ENCODE data around the gene PACS1. TPM values are rescaled to one million over a fixed set of nuclear protein-coding genes. Genes with fewer than 3 reads are reported as not detected.
A peak's percentile ranks its signal among the peaks of the same experiment; 100 is the strongest.

Gene PACS1
- polyA plus RNA-seq, 1 donor, result 30.3 TPM

DNA sequence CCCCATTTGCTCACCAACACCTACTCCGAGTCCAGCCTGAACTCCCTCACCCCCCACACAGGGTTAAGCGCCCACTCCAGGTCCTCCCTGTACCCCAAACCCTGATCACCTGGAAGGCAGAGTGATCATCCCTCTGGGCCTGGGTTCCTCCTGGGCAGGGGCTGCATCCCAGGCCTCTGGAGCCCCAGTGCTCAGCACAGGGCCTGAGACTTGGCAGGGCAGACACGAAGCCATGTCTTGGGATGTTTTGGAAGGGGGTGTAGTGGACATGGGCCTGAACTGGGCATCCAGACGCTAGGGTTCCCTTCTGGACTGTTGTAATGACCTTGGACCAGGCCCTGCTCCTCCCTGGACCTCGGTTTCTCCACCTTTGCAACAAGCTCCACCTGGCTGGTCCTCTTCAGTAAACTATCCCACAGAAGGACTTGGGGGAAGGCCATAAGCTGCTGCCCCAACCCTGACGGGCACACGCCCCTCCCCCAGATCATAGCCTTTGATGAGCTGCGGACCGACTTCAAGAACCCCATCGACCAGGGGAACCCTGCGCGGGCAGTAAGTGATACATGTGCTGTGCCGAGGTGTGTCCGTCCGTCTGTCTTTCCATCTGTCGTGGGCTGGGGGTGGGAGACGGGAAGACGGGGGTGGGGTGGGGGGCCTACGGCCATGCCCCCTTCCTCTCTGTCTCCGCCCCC is 211.8 kb downstream of the PACS1 start:
- no peak overlapping the region for H3K4me3 ChIP-seq (ENCODE audit: low read length)
- no peak for DNase-seq
- no peak overlapping the region for H3K27ac ChIP-seq (ENCODE audit: low read length)
- WGBS (ENCODE audit: insufficient coverage, low lambda C conversion rate), result 80% methylated on average over 1 of the region's 20 CpGs
- peaks cover 13% of the 10 kb centered on the region for H3K4me1 ChIP-seq (ENCODE audit: control insufficient read depth, insufficient read depth, low read length)
- peaks cover 8% of the 10 kb centered on the region for H3K27me3 ChIP-seq (ENCODE audit: control insufficient read depth, insufficient read depth, low read length)
- H3K36me3 ChIP-seq (ENCODE audit: control insufficient read depth, insufficient read depth, low read length), result peaks cover 35% of the 10 kb centered on the region
- no peaks in the 10 kb centered on the region for H3K9me3 ChIP-seq (ENCODE audit: control insufficient read depth, low read depth, low read length)

DNA sequence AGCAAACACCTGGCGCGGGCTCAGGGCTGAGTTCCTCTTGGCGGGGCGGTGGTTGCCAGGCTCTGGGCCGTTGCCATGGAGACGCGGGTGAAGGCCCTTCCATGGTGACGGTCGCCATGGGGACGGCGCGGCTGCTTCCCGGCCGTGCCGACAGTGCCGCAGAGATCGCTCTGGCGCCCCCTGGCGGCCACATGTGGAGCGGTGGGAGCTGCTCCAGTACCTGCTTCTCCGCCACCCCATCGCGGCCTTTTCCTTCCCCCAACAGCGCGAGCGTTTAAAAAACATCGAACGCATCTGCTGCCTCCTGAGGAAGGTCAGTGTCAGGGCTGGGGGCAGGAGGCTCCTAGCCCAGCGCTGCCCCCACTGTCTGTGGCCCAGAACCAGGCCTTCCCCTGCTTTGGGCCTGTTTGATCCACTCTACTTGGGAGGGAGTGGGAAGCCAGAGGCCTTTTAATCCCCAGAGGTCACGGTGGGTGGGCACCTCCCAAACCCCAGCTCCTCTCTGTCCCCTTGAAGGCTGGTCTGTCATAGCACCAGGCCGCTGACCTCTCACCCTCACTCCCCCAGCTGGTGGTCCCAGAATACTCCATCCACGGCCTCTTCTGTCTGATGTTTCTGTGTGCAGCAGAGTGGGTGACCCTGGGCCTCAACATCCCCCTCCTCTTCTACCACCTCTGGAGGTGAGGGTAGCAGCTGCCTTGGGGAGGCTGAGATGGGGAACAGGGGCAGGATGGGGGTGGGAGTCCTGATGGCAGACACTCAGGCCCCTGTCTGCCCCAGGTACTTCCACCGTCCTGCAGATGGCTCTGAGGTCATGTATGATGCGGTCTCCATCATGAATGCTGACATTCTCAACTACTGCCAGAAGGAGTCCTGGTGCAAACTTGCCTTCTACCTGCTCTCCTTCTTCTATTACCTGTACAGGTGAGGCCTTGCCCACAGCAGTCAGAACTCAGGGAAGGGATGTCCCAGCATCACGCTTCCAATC is 212.7 kb downstream of the PACS1 start:
- Histone ChIP-seq H3K27ac (ENCODE audit: low read length) (no peak overlapping the region), H3K4me3 (ENCODE audit: low read length) (no peak overlapping the region)

DNA sequence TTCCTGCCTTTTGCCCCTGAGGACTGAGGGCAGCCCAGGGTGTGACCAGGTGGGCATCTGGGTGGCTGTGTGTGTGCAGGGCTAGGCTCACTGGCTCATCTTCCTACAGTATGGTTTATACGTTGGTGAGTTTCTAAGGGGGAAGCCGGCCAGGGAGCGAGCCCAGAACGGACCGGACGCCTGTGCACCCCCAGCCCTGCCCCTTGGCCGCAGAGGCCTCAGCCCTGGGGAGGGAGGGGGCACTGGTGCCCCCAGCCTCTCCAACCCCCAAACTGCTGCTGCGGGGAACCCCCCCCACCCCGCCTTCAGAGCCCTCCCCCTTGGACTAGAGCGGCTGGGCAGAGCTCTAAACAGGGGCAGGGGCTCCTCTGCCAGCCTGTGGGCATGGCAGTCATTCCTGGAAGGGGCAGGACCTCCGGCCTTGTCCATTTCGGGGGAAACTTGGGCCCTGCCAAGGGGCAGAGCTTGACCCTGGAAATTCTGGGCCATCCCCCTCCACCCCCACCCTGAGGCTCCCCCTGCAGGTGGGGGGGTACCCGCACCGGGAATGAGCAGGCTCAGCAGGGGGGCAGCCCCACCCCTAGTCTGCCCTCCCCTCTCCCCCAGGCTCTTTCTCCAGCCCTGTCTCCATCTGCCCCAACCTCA is 213.5 kb downstream of the PACS1 start:
- H3K27ac ChIP-seq (ENCODE audit: low read length), result no peak overlapping the region
- no peak for DNase-seq
- H3K36me3 ChIP-seq (ENCODE audit: control insufficient read depth, insufficient read depth, low read length), result peaks cover 44% of the 10 kb centered on the region
- no CpG with 5 or more reads among the region's 14 CpGs for WGBS (ENCODE audit: insufficient coverage, low lambda C conversion rate)
- no peak overlapping the region for H3K4me3 ChIP-seq (ENCODE audit: low read length)
- no peaks in the 10 kb centered on the region for H3K9me3 ChIP-seq (ENCODE audit: control insufficient read depth, low read depth, low read length)
- H3K4me1 ChIP-seq (ENCODE audit: control insufficient read depth, insufficient read depth, low read length), result peaks cover 18% of the 10 kb centered on the region
- peaks cover 6% of the 10 kb centered on the region for H3K27me3 ChIP-seq (ENCODE audit: control insufficient read depth, insufficient read depth, low read length)

More for the DNA sequence above, 212.7 kb downstream of the PACS1 start:
- peak; percentile 96 to 98 for DNase-seq
- H3K9me3 ChIP-seq (ENCODE audit: control insufficient read depth, low read depth, low read length), result no peaks in the 10 kb centered on the region
- H3K36me3 ChIP-seq (ENCODE audit: control insufficient read depth, insufficient read depth, low read length), result peaks cover 43% of the 10 kb centered on the region
- no CpG with 5 or more reads among the region's 35 CpGs for WGBS (ENCODE audit: insufficient coverage, low lambda C conversion rate)
- peaks cover 15% of the 10 kb centered on the region for H3K4me1 ChIP-seq (ENCODE audit: control insufficient read depth, insufficient read depth, low read length)
- H3K27me3 ChIP-seq (ENCODE audit: control insufficient read depth, insufficient read depth, low read length), result peaks cover 8% of the 10 kb centered on the region

GRCh38 chr11:66284526-66285078 is 214.5 kb downstream of the PACS1 start:
- Histone ChIP-seq H3K27me3 (ENCODE audit: control insufficient read depth, insufficient read depth, low read length) (no peaks in the 10 kb centered on the region), H3K4me1 (ENCODE audit: control insufficient read depth, insufficient read depth, low read length) (peaks cover 18% of the 10 kb centered on the region), H3K4me3 (ENCODE audit: low read length) (no peak overlapping the region), H3K9me3 (ENCODE audit: control insufficient read depth, low read depth, low read length) (no peaks in the 10 kb centered on the region), H3K36me3 (ENCODE audit: control insufficient read depth, insufficient read depth, low read length) (peaks cover 44% of the 10 kb centered on the region), H3K27ac (ENCODE audit: low read length) (no peak overlapping the region)
- no peak for DNase-seq
- no CpG with 5 or more reads among the region's 16 CpGs for WGBS (ENCODE audit: insufficient coverage, low lambda C conversion rate)

GRCh38 chr11:66285250-66285947 is 215.3 kb downstream of the PACS1 start:
- no peaks in the 10 kb centered on the region for H3K9me3 ChIP-seq (ENCODE audit: control insufficient read depth, low read depth, low read length)
- no peaks in the 10 kb centered on the region for H3K27me3 ChIP-seq (ENCODE audit: control insufficient read depth, insufficient read depth, low read length)
- peaks cover 44% of the 10 kb centered on the region for H3K36me3 ChIP-seq (ENCODE audit: control insufficient read depth, insufficient read depth, low read length)
- H3K27ac ChIP-seq (ENCODE audit: low read length), result no peak overlapping the region
- no peak for DNase-seq
- peaks cover 26% of the 10 kb centered on the region for H3K4me1 ChIP-seq (ENCODE audit: control insufficient read depth, insufficient read depth, low read length)
- WGBS (ENCODE audit: insufficient coverage, low lambda C conversion rate), result no CpG with 5 or more reads among the region's 13 CpGs
- no peak overlapping the region for H3K4me3 ChIP-seq (ENCODE audit: low read length)

GRCh38 chr11:66286699-66287098 is 216.6 kb downstream of the PACS1 start:
- Histone ChIP-seq H3K27ac (ENCODE audit: low read length) (no peak overlapping the region), H3K27me3 (ENCODE audit: control insufficient read depth, insufficient read depth, low read length) (peaks cover 6% of the 10 kb centered on the region), H3K4me3 (ENCODE audit: low read length) (no peak overlapping the region), H3K9me3 (ENCODE audit: control insufficient read depth, low read depth, low read length) (no peaks in the 10 kb centered on the region), H3K4me1 (ENCODE audit: control insufficient read depth, insufficient read depth, low read length) (peaks cover 26% of the 10 kb centered on the region), H3K36me3 (ENCODE audit: control insufficient read depth, insufficient read depth, low read length) (peaks cover 44% of the 10 kb centered on the region)
- no peak for DNase-seq
- no CpG with 5 or more reads among the region's 5 CpGs for WGBS (ENCODE audit: insufficient coverage, low lambda C conversion rate)

GRCh38 chr11:66287211-66287888 is 217.3 kb downstream of the PACS1 start:
- DNase-seq, result no peak
- Histone ChIP-seq H3K4me1 (ENCODE audit: control insufficient read depth, insufficient read depth, low read length) (peaks cover 29% of the 10 kb centered on the region), H3K4me3 (ENCODE audit: low read length) (peak overlapping the region; percentile 76), H3K27ac (ENCODE audit: low read length) (peak overlapping the region; percentile 97), H3K9me3 (ENCODE audit: control insufficient read depth, low read depth, low read length) (no peaks in the 10 kb centered on the region), H3K27me3 (ENCODE audit: control insufficient read depth, insufficient read depth, low read length) (peaks cover 11% of the 10 kb centered on the region), H3K36me3 (ENCODE audit: control insufficient read depth, insufficient read depth, low read length) (peaks cover 44% of the 10 kb centered on the region)
- WGBS (ENCODE audit: insufficient coverage, low lambda C conversion rate), result no CpG with 5 or more reads among the region's 10 CpGs

DNA sequence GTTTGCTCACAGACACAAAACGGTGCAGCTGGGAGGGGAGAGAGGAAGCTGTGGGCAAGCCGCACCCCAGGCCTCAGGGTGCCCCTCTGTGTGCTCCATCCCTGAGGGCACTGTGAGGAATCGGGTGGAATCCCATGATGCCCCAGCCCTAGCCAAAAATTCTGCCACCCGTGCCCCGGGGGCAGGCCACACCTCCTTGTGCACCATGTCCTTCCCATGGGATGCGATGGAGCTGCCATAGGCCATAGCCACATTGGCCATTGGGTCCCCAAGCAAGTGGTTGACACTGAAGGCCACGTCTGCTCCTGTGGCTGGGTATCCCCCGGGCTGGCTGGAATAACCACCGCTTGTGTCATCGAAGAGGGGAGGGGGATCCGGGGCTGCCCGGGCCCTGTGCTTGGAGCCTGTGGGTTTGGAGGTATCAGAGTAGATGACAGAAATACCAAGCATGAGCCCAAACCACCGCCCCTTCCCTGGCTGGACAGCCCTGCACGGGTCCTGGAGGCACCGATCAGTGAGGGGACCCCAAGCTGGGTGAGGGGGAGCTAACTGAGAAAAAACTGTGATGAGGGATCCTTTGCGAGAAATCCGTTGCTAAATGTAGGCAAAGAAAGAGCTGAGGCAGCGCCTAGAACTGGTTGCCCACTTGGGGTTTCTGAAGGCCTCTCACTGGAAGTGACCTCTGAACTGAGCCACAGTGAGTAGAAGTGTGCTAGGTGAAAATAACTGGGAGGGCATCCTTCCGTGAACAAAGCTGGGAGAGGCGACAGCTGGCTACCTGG is 218.0 kb downstream of the PACS1 start:
- Histone ChIP-seq H3K4me1 (ENCODE audit: control insufficient read depth, insufficient read depth, low read length) (peaks cover 28% of the 10 kb centered on the region), H3K27ac (ENCODE audit: low read length) (peak overlapping the region; percentile 97), H3K27me3 (ENCODE audit: control insufficient read depth, insufficient read depth, low read length) (peaks cover 18% of the 10 kb centered on the region), H3K4me3 (ENCODE audit: low read length) (peak overlapping the region; percentile 76), H3K36me3 (ENCODE audit: control insufficient read depth, insufficient read depth, low read length) (peaks cover 42% of the 10 kb centered on the region), H3K9me3 (ENCODE audit: control insufficient read depth, low read depth, low read length) (no peaks in the 10 kb centered on the region)
- 0% methylated on average over 1 of the region's 20 CpGs for WGBS (ENCODE audit: insufficient coverage, low lambda C conversion rate)
- no peak for DNase-seq
